Mucosa of descending colon (tissue), 3 donors: ENCODE data around the gene EPHB3. TPM values are rescaled to one million over a fixed set of nuclear protein-coding genes. Genes with fewer than 3 reads are reported as not detected.

Source experiments
- ATAC-seq: fragments of 200-7000 bp; cut with Tn5 transposase; one replicate; pipeline ENCODE4 v1.9.1; 2020; ENCODE audit warnings: mild to moderate bottlenecking, moderate library complexity
- DNase-seq, 3 donors: peaks; one replicate each; pipeline ENCODE4 v3.0.0-alpha.2; 2020
- H3K36me3 ChIP-seq: fragments of 200-600 bp; one replicate; pipeline ENCODE4 v1.8.0; 2021; ENCODE audit warnings: low read depth, mild to moderate bottlenecking
- H3K4me1 ChIP-seq: fragments of 200-600 bp; one replicate; pipeline ENCODE4 v1.8.0; 2021; ENCODE audit warnings: low read depth, mild to moderate bottlenecking
- H3K4me3 ChIP-seq: fragments of 200-600 bp; one replicate; pipeline ENCODE4 v1.8.0; 2021; ENCODE audit warnings: mild to moderate bottlenecking
- H3K9me3 ChIP-seq: fragments of 200-600 bp; one replicate; pipeline ENCODE4 v1.8.0; 2021; ENCODE audit warnings: mild to moderate bottlenecking
- CTCF ChIP-seq: fragments of 200-600 bp; IDR thresholded peaks from one replicate; pipeline ENCODE4 v1.8.0; 2022; ENCODE audit warnings: antibody characterized with exemption, mild to moderate bottlenecking
- intact Hi-C, 2 donors: fragments of 100-400 bp; cut with DNase I in 1 of 2; cut with micrococcal nuclease in 1 of 2; formaldehyde crosslinking; loops; one replicate each; pipeline versions ENCODE4 v1.11.0 to v1.11.1; 2022; cut with DNase I, micrococcal nuclease
- total RNA-seq, 3 donors: library from RNA; stranded (reverse); fragmentation: NEBNext Ultra II Directional in 2 of 3; extraction: Animal tissue kit (Norgen Biotek cat#: 25700) in 2 of 3; gene quantifications; one replicate each; pipeline versions ENCODE4 v1.2.1 to v1.2.4, GENCODE V29; 2021 to 2023
- donor health status: DM: no; HTN: no; CAD: no; lungs with moderate emphysema.
- donor health status: DM: no; HTN: no; CAD: no.
- donor health status: DM: no; HTN: yes; CAD: no.

EPHB3 gene
- total RNA-seq, 3 donors from 2014 or later: 14.1 to 57.2 (median 33.6) TPM

DNA sequence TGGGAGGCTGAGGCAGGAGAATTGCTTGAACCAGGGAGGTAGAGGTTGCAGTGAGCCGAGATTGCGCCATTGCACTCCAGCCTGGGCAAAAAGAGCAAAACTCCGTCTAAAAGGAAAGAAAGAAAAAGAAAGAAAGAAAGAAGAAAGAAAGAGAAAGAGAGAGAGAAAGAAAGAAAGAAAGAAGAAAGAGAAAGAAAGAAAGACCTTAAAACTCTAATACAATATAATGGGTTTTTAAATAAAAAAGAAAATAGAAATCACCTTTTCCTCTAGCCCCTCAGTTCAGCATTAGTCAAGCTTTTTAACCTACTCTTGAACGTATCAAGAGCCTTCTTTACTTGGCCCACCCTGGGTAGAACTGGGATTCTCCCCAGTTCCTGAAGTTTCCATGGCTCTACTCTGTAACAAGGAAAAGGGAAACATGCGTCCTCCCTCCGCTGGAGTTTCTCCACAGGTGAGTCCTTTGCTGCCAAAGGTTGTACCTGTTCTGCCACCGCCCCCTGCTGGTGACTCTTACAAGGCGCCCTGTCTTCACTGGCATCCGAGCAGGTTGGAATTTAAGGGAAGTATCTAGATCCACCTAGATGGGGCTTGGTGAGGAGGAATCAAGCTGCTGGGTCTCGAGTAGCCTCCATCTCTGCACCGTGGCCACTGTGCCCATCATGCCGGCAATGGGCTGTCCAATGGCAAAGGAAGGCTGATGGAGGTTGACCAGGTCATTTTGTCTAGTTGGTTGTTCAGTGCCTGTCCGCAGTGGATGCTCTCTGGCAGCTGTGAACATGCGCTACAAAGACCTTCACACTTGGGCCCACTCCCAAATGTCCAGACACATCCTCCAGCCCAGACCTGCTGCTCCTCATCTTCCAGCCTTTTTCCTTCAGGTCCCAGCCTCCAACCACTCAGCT lies 20.6 kb upstream of the EPHB3 start:
- intact Hi-C loops: loop anchor here (5.0 kb wide), 2 partner anchors 124 to 169 kb away; no protein-coding TSS in a partner anchor
- peak; percentile 71 for TF ChIP-seq CTCF
- ATAC-seq: peak; percentile 92
- Histone ChIP-seq H3K4me3 (no peak overlapping the region), H3K4me1 (peaks cover 5% of the 10 kb centered on the region), H3K9me3 (no peaks in the 10 kb centered on the region), H3K36me3 (no peaks in the 10 kb centered on the region)
- DNase-seq: peak; percentile 83 to 94 (median 88)

DNA sequence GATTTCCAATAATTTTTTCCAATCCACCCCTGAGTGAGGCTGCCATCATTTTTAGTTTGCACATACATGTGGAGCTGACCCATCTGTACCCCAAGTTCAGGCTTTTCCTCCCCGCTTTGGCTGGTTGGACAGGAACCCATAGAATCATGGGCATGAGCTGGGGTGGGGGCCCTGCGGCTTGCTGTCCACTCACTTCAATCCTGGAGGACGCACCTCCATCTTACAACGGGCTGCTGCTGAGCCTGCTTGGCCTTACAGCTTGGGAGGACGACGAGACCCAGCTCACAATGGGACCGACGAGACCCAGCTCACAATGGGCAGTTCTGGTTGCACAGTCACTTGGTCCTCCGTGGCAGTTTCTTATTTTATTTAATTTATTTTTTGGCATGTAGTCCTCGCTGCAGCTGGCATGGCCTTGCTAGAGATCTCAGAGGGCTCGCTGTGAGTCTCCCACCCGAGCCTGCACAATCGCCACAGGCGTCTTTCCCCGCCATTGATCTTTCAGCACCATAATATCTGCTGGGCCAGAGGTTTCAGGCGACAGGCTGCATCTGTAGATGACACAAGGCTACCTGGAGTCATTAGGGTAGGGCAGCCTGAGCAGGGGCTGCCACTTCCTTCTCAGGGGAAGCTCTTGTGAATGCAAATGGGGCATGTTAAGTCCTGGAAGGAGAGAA lies 19.6 kb upstream of the EPHB3 start:
- Histone ChIP-seq H3K36me3 (no peaks in the 10 kb centered on the region), H3K9me3 (no peaks in the 10 kb centered on the region), H3K4me3 (no peak overlapping the region), H3K4me1 (peaks cover 5% of the 10 kb centered on the region)
- DNase-seq (no peak), ATAC-seq (no peak)
- no peak for TF ChIP-seq CTCF
- intact Hi-C loops: loop anchor here (5.0 kb wide), 2 partner anchors 125 to 170 kb away; no protein-coding TSS in a partner anchor

GRCh38 chr3:184542577-184542976 lies 19.0 kb upstream of the EPHB3 start:
- H3K4me3 ChIP-seq: no peak overlapping the region
- ATAC-seq: no peak
- no peak for DNase-seq
- no peaks in the 10 kb centered on the region for H3K36me3 ChIP-seq
- TF ChIP-seq CTCF: no peak
- peaks cover 5% of the 10 kb centered on the region for H3K4me1 ChIP-seq
- intact Hi-C loops: loop anchor here (5.0 kb wide), 2 partner anchors 125 to 170 kb away; no protein-coding TSS in a partner anchor
- no peaks in the 10 kb centered on the region for H3K9me3 ChIP-seq

DNA sequence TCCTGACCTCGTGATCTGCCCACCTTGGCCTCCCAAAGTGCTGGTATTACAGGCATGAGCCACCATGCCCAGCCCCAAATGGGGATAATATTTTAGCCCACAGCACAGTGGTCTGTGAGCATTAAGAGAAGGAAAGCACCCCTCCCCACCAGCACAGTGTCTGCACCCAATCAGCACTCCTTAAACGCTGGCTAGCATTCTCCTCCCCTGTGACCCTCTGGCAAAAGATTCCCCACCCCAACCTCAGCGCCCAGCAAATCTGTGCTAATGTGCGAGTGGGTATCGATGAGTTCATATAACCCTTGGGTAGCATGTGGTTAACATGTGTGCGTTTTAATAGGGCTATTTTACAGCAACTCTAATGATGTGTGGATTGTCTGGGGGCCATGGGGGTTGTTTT lies 18.3 kb upstream of the EPHB3 start:
- intact Hi-C loops: loop anchor here (5.0 kb wide), 2 partner anchors 126 to 171 kb away; no protein-coding TSS in a partner anchor
- no peak for ATAC-seq
- Histone ChIP-seq H3K4me1 (peaks cover 5% of the 10 kb centered on the region), H3K36me3 (no peaks in the 10 kb centered on the region), H3K4me3 (no peak overlapping the region), H3K9me3 (no peaks in the 10 kb centered on the region)
- DNase-seq: no peak
- no peak for TF ChIP-seq CTCF

DNA sequence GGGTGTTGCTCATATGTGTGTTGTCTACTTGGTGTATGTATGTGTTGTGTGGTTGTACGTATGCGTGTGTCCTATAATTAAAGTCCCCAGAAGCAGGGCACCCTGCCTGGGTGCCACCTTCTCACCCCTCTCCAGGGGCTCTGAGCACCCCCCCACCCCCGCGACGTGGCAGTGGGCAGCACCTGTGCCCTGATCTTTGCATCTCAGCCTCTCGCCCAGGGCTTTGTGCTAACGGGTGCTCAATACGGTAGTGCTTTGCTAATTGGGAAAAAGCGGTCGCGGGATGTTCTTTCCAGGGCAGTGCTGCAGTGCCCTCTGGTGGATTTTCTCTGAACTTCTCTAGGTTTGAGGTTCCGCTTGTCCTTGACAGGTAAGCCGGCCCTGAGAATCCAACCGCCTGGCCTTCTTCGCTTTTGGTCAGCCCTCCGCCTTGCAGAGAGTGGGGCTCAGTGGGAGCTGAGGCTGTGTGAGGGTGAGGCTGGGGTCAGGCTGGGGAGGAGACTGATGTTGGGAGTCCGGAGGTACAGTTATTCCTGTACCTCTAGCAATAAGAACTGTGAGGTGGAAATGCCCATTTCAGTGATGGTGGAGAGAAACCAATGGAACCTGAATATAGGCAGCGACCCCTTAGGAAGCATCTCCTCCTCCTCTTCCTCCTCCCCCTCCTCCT lies 17.6 kb upstream of the EPHB3 start:
- peak; percentile 88 for TF ChIP-seq CTCF
- ATAC-seq (peak; percentile 80), DNase-seq (peak; percentile 61 to 92 (median 61))
- Histone ChIP-seq H3K36me3 (no peaks in the 10 kb centered on the region), H3K4me3 (no peak overlapping the region), H3K9me3 (no peaks in the 10 kb centered on the region), H3K4me1 (peaks cover 5% of the 10 kb centered on the region)
- intact Hi-C loops: loop anchor here (5.0 kb wide), 2 partner anchors 127 to 172 kb away; no protein-coding TSS in a partner anchor
